ENCODE data around the gene UVRAG.

UVRAG gene

DNA sequence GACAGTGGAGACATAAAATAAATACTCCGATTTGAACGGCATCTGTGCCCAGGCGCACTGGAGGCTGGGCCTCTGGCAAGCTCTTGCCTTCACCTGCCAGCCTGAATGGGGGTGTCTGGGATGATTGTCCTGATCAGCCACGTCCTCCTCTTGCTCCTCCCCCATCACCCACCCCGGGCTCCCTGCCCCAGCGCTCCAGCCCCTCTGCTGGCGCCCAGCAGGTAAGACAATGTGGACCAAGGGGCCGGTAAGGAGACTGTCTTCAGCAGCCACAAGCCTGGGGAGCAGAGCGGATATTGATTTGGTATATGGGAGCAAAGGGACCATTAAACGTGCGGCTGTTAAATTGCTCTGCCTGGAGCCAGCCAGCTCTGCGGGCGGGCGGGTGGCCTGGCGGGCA is 366.4 kb downstream of the UVRAG start:
- DNase-seq: no peak

DNA sequence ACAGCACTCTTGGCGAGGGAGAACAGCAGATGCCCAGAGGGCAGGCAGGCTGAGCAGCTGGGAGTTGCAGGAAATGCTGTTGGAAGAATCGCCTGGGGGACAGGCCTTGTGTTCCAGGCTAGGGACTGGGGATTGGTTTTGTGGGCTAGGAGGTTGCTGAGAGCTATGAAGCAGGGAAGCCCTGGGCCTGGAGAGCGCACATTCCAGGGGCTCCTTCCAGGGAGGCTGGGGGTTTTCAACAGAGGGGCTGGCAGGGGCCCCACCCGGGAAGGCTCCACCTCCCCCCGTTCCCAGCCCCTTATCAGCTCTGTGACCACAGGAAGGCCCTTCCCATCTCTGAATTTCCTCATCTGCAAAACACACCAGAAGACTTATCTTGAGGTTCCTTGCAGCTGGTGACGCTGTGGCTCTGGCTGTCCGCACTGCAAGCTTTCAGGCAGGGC is 369.6 kb downstream of the UVRAG start:
- no peak for DNase-seq

DNA sequence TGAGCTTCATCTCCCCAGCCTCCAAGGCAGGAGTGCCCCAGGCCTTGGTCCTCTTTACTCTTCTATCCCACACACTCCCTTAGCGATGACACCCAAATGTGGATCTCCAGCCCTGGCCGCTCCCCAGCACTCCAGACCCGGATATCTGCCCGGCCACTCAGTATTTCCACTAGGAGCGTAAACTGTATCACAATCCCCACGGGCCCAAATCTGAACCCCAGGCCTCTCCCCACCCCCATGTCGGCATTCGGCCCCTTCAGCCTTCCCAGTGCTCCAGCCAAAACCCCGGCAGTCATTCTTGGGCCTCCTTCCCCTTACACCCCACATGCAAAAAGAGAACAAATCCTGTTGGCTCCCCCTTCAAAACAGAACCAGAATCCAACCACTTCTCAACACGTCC is 370.5 kb downstream of the UVRAG start:
- DNase-seq: no peak

DNA sequence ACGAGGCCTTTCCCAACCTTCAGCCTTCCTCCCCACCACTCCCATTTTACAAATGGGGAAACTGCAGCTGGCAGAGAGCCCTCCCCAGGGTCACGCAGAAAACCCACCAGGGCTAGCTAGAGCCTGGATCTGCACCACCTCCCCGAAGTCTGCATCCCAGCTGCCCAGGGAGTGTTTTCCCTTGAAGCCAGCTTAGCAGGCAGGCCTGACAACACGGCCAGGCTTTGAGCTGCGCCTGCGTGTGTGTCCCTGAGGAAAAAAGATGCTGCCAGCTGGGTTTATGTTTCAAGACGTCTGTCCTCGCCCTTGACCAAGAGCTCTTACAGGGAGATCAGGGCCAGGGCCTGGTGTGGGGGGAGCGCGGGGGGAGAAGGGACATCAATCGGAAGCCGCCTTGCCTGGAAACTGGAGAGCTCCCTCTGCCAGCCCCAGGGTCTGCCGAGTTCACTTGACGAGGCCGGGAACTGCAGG is 371.0 kb downstream of the UVRAG start:
- DNase-seq: no peak

DNA sequence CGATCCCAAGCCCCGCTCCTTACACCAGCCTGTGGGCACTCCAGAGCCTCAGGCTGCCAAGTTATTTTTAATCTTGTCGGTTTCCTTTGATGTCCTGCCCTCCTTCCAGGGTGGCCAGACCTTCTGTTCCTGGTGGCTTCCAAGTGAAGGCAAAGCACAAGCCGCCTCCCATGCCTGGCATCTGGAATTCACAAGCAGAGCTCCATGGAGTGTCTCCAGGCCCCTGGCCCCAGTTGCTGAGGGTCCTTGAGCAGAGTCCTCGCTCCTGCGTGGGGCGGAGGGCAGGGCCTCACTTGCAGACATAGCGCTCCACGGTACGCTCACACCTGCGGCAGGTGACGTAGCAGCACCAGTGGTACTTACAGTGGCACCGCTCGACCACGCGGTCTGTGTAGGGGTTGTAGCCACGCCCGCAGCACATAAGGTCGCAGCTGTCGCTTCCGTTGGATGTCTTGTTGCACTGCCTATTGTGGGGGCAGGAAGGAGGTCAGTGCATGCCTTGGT is 371.8 kb downstream of the UVRAG start:
- DNase-seq: no peak

DNA sequence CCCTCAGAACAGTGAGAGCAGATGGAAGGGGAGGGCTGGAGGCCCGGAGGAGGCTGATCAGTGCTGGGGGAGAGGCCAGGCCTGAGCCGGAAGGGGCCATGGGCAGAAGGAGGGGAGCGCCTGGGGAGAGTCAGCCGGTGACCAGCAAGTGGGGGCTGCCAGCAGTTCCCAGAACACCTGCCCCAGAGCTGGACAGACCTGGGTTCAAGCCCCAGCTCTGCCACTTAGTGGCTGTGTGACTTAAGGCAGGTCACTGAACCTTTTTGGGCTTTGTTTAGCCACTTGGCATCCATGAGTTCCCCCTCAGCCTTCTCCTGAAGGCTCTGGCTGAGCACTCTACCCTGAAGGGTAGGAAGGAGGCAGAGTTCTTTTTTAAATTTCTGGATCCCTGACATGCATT is 373.9 kb downstream of the UVRAG start:
- DNase-seq: no peak

DNA sequence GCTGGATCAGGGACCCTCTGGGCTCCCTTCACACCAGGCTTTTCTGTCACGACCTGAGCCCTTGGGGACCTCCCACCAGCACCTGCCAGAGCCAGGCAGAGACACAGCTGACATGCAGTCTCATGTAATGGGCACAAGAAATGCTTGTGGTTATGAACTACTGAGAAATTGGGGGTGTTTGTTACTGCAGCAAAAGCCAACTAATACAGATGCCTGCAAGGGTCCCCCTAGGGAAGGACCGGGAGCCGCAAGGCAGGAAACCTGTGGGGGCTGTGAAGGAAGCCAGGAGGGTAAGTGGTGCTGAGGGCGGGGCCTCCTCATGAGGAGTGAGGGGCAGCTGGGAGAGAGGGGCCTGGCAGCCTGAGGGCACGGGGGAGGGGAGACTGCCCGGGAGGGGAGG is 374.7 kb downstream of the UVRAG start:
- DNase-seq: no peak

DNA sequence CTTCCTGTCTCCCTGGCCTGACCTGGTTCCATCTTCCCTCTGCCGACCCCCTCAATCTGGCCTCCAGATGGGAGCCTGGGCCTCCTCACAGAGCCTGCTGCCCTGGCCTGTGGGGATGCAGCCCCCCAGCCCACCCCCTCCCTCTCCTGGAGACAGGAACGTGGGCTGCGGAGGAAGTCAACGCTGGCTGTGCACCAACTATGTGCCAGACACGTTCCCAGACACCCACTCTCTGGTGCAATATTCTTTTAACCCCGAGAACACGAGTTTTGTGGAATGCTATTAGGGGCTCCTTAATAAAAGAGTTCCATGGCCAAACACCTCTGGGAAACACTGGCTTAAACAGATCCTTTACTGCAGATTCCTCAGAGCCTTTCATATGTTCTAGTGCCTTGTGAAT is 375.4 kb downstream of the UVRAG start:
- no peak for DNase-seq

All from CD4-positive, alpha-beta T cell treated with Interleukin-15 for 1 hour (primary cell).